Testis (tissue), 3 donors: Measurements from ENCODE around the gene VSTM5. TPM values are rescaled to one million over a fixed set of nuclear protein-coding genes. Genes with fewer than 3 reads are reported as not detected.
A peak's percentile ranks its signal among the peaks of the same experiment; 100 is the strongest.

ENCODE experiments used
- DNase-seq: peaks from one replicate; pipeline ENCODE4 v3.0.0-alpha.2; 2019
- H3K27ac ChIP-seq, 2 donors: fragments of 200-600 bp; sonication (generic); one replicate each; pipeline ENCODE4 v1.5.1; 2019
- H3K27me3 ChIP-seq: fragments of 200-600 bp; sonication (generic); one replicate; pipeline ENCODE4 v1.5.1; 2019
- H3K36me3 ChIP-seq: fragments of 200-600 bp; sonication (generic); one replicate; pipeline ENCODE4 v1.5.1; 2017; ENCODE audit warnings: low read depth; ENCODE audit errors: missing control alignments
- H3K4me1 ChIP-seq: fragments of 200-600 bp; sonication (generic); one replicate; pipeline ENCODE4 v1.5.1; 2019
- H3K4me3 ChIP-seq, 2 donors: fragments of 200-600 bp; sonication (generic); one replicate each; pipeline ENCODE4 v1.5.1; 2017 to 2019
- H3K9me3 ChIP-seq: fragments of 200-600 bp; sonication (generic); one replicate; pipeline ENCODE4 v1.5.1; 2017
- CTCF ChIP-seq, 3 experiments: fragments of 450-650 bp in 2 of 3; fragments of 200-600 bp in 1 of 3; sonication (generic) in 1 of 3; IDR thresholded peaks; one replicate each; pipeline ENCODE4 v1.5.1; 2016 to 2019; ENCODE audit warnings: antibody characterized with exemption in 3 of 3, mild to moderate bottlenecking in 2 of 3, moderate library complexity in 1 of 3
- POLR2A ChIP-seq: fragments of 450-650 bp; IDR thresholded peaks from one replicate; pipeline ENCODE4 v1.6.1; 2017; ENCODE audit warnings: antibody characterized with exemption, mild to moderate bottlenecking, moderate library complexity
- WGBS, 2 donors: methylation state at CpG; one replicate each; pipeline ENCODE4 v1.1.5; 2018; 5-methylcytosine and 5-hydroxymethylcytosine counted together
- intact Hi-C: fragments of 100-400 bp; cut with DNase I; formaldehyde crosslinking; loops from one replicate; pipeline ENCODE4 v1.15.1; 2023; ENCODE audit warnings: low total_unique reads
- polyA plus RNA-seq: library from polyadenylated mRNA; stranded (reverse); fragments of 350-450 nt; fragmentation: Illumina TruSeq; extraction: RNeasy Lipid Tissue Mini Kit (QIAGEN cat#74804); gene quantifications from one replicate; pipeline ENCODE4 v1.2.3, GENCODE V29; 2014; ENCODE audit warnings: low read depth, low replicate concordance; ENCODE audit not compliant: insufficient read depth
- total RNA-seq, 2 donors: library from RNA; depleted of rRNA; stranded (reverse); fragments of >200 nt; gene quantifications; one replicate each; pipeline ENCODE4 v1.2.3, GENCODE V29; 2016

The VSTM5 gene
- total and polyA plus RNA-seq, 3 donors from 2014 or later = 0.26 to 0.50 (median 0.31) TPM

- H3K4me3 ChIP-seq = peak overlapping the region; percentile 54 to 70
- H3K36me3 ChIP-seq = no peaks in the 10 kb centered on the region
- no peak overlapping the region for H3K27ac ChIP-seq
- no peaks in the 10 kb centered on the region for H3K4me1 ChIP-seq
- DNase-seq = peak; percentile 21
- no peak for TF ChIP-seq POLR2A
- no peak for TF ChIP-seq CTCF (IDR thresholded peaks at IDR 0.05)
- WGBS, 2 donors = 9 to 26% methylated on average over 18 to 49 of the region's 67 CpGs
- intact Hi-C loops = no loop called here
- no peaks in the 10 kb centered on the region for H3K27me3 ChIP-seq
- H3K9me3 ChIP-seq = no peaks in the 10 kb centered on the region
Measured at GRCh38 chr11:93849751-93850593, 446 bp downstream of the VSTM5 start.

GRCh38 chr11:93849201-93849600 lies 1.2 kb downstream of the VSTM5 start:
- H3K4me3 ChIP-seq = no peak overlapping the region

GRCh38 chr11:93846411-93846810 lies 4.0 kb downstream of the VSTM5 start:
- 82 to 95% methylated on average over 2 of the region's 2 CpGs for WGBS, 2 donors
- Histone ChIP-seq H3K4me1 (no peaks in the 10 kb centered on the region), H3K27me3 (no peaks in the 10 kb centered on the region), H3K36me3 (no peaks in the 10 kb centered on the region), H3K9me3 (no peaks in the 10 kb centered on the region), H3K27ac (no peak overlapping the region), H3K4me3 (no peak overlapping the region)
- DNase-seq = no peak
- intact Hi-C loops = no loop called here
- TF ChIP-seq CTCF (IDR thresholded peaks at IDR 0.05) (no peak), POLR2A (no peak)

More at GRCh38 chr11:93849201-93849600, 1.2 kb downstream of the VSTM5 start:
- H3K27ac ChIP-seq = no peak overlapping the region
- H3K4me1 ChIP-seq = no peaks in the 10 kb centered on the region
- no peaks in the 10 kb centered on the region for H3K27me3 ChIP-seq
- WGBS, 2 donors = 86 to 93% methylated on average over 5 of the region's 5 CpGs
- no peaks in the 10 kb centered on the region for H3K9me3 ChIP-seq
- no peak for DNase-seq
- TF ChIP-seq CTCF (IDR thresholded peaks at IDR 0.05) = no peak
- no peak for TF ChIP-seq POLR2A
- no peaks in the 10 kb centered on the region for H3K36me3 ChIP-seq
- intact Hi-C loops = no loop called here

- 85 to 93% methylated on average over 5 to 8 of the region's 8 CpGs for WGBS, 2 donors
- H3K27me3 ChIP-seq = no peaks in the 10 kb centered on the region
- no peak overlapping the region for H3K27ac ChIP-seq
- no peak for TF ChIP-seq POLR2A
- no peak for TF ChIP-seq CTCF (IDR thresholded peaks at IDR 0.05)
- no peaks in the 10 kb centered on the region for H3K36me3 ChIP-seq
- H3K9me3 ChIP-seq = no peaks in the 10 kb centered on the region
- no peak overlapping the region for H3K4me3 ChIP-seq
- intact Hi-C loops = no loop called here
- DNase-seq = no peak
- H3K4me1 ChIP-seq = no peaks in the 10 kb centered on the region
Measured at GRCh38 chr11:93845181-93846092, 5.0 kb downstream of the VSTM5 start.
